GM18519 (cell line): ENCODE measurements around the gene IYD.

ENCODE experiments used
- ATAC-seq: cut with Tn5 transposase; IDR thresholded peaks from one replicate; pipeline ENCODE4 v1.9.1; 2021; ENCODE audit warnings: mild to moderate bottlenecking, moderate library complexity; ENCODE audit not compliant: unreplicated experiment, low FRiP score

Gene IYD, protein sequence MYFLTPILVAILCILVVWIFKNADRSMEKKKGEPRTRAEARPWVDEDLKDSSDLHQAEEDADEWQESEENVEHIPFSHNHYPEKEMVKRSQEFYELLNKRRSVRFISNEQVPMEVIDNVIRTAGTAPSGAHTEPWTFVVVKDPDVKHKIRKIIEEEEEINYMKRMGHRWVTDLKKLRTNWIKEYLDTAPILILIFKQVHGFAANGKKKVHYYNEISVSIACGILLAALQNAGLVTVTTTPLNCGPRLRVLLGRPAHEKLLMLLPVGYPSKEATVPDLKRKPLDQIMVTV

GRCh38 chr6:150368762-150369161 lies at the start of gene IYD:
Gene IYD, plus strand, starts transcription at chr6:150369012. Its CDS starts 20 bp downstream, at chr6:150369032.
- no peak for ATAC-seq

DNA sequence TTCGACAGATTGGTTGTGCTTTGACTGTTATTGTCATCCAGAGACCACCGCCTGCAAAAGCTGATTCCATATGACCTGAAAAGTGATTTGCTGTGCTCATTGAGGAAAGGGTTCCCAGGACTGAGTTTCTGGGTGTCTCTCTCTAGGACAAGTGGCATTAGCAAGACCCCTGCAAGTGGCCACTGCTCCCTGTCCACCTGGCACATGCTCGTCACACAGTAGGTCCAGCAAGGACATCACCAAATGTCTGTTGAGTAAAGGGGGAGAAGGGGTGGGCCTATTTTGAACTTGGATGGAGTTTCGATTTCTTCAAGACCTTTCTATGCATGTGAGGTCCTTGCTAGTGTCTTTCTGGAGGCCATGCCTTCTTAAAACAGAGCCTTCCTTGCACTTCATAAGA lies 48.9 kb upstream of the IYD start:
- no peak for ATAC-seq

GRCh38 chr6:150320442-150320841 lies 48.4 kb upstream of the IYD start:
- no peak for ATAC-seq

DNA sequence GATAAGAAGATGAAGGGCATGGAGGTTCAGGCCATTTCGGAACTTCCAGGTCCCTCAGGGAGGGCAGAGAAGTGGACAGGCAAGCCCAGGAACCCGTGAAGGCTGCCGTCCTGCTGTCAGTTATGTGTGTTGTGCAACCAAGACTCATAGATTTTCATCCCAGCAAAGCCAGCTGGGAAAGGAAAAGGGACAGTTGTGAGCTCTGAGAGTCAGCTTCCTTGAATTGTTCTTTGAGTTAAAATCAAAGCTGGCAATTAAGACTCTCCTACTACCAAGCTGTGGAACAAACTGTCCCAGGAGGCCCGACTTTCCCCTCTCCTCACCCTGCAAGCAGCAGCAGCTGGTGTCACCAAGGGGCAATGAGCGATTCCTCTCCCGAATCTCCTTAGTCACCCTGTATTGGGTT lies 46.3 kb upstream of the IYD start:
- no peak for ATAC-seq

- ATAC-seq: no peak
Observed at GRCh38 chr6:150323205-150323604, 45.6 kb upstream of the IYD start.

DNA sequence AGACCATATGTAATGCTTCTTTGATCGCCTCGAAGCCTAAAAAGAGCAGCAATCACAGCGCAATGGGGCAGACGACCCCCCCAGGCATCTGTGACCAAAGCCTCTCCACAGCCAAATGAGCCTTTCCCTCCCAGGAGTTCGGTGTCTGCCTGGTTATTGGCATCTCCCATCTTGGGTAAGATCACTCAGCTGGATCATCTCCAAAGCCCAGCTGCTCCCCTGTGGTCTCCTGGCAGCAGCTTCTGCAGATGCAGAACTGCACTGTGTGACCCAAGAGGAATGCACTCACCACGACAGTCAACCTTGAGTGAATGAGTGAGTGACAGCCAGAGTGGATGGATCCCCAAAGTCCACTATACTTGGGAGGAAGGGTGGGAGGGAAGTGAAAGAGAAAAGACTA lies 44.8 kb upstream of the IYD start:
- no peak for ATAC-seq

DNA sequence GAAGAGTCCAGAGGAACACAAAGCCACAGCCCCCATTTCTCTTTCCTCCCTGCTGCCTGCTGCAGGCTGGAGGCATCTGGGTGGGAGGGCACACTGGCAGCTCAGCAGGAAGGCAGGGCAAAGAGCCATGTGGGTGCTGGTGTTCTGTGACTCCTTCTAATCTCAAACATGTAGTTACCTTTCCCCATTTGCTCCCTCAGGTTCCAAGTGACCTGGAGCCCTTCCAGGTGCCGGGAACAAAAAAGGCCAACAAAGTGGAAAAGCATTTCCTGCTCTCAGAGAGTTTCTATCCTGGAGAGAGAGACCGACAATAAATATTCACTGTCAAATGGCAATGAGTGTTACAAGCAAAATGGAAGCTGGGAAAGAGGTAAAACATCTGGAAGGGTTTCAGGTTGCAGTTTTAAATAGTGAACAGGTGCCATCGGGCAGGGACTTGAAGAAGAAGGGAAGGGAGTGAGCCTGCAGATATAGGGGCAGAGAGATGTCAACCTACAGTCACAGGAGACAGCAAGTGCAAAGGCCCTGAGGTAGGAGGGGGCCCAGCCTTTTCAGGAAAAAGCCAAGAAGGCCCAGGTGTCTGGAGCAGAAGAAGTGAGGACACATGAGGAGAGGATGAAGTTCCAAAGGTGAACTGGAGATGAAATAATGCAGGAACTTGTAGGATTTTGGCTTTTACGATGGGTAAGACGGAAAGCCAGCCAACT lies 43.6 kb upstream of the IYD start:
- ATAC-seq: no peak

DNA sequence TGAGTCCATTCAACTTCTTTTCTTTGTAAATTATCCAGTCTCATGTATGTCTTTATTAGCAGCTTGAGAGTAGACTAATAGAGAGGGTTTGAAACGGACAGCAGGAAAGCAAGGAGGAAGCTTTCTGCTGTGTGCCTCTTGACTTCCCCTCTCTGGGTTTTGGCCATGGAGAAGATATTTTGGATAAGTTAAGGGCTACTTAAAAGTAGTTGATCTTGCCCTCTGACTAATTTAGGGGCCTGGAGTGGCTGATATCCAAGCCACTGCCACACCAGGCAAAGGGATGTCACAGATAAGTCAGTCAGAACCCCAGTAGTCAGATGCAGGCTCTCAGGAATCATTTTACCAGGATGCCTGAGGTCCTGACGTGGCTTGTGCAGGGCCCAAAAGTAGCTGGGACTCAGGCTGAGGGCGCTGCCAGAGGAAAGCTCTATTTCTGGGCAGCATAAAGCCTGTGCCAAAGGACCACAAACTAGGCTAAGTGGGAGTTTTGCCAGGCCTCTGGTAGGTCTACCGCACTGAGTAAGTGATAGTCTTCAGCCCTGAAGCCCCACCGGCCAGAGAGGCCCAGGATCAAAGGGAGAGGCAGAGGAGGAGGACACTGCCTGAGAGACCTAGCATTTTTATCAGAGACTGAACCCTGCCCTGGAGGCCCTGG lies 41.6 kb upstream of the IYD start:
- no peak for ATAC-seq

GRCh38 chr6:150328744-150329405 lies 39.9 kb upstream of the IYD start:
- no peak for ATAC-seq

GRCh38 chr6:150331344-150331743 lies 37.5 kb upstream of the IYD start:
- no peak for ATAC-seq

- ATAC-seq: no peak
Observed at GRCh38 chr6:150332939-150333584, 35.8 kb upstream of the IYD start.

GRCh38 chr6:150333585-150333941 lies 35.2 kb upstream of the IYD start:
- ATAC-seq: no peak

DNA sequence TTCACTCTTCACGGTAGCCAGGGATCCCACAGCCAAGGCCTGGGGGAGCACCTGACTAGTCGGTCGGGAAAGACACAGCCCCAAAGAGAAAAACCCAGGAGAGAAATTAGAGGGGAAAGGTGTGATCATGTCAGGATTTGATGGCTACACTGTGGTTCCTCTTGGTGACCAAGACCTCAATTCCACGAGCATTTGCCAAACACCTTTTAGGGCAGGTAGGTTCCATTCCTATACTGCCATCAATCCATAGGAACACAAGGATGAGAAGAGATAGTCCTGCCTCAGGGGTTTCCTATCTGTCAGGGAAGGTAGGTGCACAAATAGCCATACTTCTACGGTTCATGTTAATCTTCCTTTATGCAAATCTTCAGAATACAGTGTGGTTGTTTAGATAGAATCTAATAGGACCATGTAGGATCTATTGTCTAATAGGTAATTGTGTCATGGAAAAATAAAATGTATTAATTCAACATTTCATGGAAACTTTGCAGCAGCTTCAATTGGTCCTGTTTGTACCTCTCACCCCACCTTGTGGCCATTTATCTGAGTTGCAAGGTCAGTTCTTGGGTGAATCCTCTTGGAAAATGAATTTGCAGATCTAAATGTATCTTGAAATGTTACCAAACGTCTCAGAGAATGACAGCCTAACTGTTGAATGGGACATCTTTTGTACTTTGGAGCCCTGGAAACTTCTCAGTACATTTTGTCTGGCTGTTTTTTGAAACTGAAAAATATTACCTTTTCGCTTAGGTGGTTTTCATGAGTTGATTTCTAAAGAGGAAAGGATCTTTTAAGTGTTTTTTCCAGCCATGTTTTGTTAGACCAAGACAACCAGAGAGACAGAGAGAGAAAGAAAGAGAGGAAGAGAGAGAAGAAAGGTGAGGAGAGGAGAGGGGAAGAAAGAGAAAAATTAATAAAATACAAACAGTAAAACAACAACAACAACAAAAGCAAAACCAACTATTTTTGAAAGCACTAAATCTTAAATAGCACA lies 33.7 kb upstream of the IYD start:
- ATAC-seq: no peak

DNA sequence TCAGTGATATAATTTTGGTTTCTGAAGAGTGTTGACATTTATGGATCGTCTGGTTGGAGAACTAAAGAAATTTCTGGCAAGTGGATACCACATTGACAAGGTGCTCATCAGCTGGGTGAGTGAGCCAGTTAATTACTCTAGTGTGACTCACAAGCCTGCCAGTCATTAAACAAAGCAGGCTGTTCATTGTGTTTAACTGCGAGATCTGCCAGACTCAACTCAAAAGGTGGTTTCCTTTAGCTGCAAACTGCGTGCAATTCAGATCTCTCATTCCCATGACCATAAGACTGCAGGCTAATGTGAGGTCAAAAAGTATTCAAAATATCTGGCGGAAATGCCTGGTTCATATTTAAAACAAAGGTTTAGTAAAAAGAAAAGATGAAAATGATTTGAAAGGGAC lies 32.5 kb upstream of the IYD start:
- no peak for ATAC-seq

- no peak for ATAC-seq
Observed at GRCh38 chr6:150336708-150337107, 32.1 kb upstream of the IYD start.

- no peak for ATAC-seq
Observed at GRCh38 chr6:150342126-150342525, 26.7 kb upstream of the IYD start.

- ATAC-seq: no peak
Observed at GRCh38 chr6:150343434-150343833, 25.4 kb upstream of the IYD start.

GRCh38 chr6:150345781-150346180 lies 23.0 kb upstream of the IYD start:
- ATAC-seq: no peak

GRCh38 chr6:150346346-150346745 lies 22.5 kb upstream of the IYD start:
- no peak for ATAC-seq

- no peak for ATAC-seq
Observed at GRCh38 chr6:150347845-150348244, 21.0 kb upstream of the IYD start.
